ENCODE results near the gene TBX20.
"Not testable (repeated sequence)": the region's sequence is repeated elsewhere in the genome, so short reads cannot be mapped to it uniquely, and the experiment has no call there.

TBX20 gene

GRCh38 chr7:35255443-35256255 lies 1.7 kb upstream of the TBX20 start:
- DNase-seq (ENCODE audit: low read depth in 2 of 2), result no peak

DNA sequence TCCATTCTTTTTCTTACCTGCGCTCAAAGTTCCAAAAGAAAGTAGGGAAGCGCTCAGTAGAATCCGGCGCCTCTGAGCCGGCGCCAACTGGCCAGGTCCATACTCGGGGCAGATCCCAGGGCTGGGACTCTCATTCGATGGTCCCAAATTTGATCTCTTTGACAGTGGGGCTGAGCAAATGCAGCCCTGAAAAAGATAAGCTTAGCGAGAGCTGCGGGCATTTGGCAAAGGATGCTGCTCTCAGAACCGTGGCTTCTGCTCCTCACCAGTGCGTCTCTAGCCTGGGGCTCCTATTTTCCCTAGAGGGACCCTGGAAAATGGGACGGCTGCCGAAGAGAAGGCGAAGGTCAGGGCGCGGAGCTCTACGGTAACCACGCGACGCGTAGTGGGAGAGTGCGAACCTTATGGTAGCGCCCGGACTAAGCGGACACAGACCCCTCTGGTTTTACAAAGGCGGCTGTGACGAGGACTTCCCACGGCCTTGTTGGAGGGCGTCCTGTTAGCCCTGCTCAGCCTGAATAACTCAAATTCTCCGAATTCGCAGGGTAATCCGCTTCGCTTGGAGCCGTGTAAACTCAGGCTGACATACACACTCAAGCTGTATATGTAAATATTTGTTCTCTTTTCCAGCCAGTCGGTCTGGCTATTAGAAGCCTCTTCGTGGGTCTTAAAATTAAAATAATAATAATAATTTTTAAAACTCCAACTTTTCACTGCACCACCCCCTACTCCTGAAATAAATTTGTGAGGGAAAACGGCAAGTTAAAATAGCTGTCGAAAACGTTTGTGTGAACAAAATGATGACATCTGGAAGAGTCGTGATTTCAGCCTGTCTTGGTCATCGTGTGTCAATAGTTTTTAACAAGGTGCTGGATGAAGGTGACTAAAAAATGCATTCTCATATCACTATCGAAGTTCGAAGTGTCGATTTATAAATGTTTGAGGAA lies 869 bp upstream of the TBX20 start:
- DNase-seq (ENCODE audit: low read depth in 2 of 2), result no peak

DNA sequence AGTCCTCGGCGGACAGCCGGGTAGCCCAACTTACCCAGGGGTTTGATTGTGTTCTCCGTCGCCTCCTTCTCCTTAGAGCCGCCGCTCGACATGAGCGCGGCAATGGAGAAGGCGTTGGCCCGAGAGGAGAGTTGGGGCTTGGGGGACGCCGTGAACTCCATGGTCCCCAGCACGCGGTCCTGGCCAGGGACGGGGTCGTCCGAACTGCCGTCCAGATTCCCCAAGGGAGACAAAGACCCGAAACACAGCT lies 515 bp downstream of the TBX20 start:
- no peak for DNase-seq (ENCODE audit: low read depth in 2 of 2)

GRCh38 chr7:35252612-35253459 lies 1.1 kb downstream of the TBX20 start:
- DNase-seq (ENCODE audit: low read depth in 2 of 2), result no peak

DNA sequence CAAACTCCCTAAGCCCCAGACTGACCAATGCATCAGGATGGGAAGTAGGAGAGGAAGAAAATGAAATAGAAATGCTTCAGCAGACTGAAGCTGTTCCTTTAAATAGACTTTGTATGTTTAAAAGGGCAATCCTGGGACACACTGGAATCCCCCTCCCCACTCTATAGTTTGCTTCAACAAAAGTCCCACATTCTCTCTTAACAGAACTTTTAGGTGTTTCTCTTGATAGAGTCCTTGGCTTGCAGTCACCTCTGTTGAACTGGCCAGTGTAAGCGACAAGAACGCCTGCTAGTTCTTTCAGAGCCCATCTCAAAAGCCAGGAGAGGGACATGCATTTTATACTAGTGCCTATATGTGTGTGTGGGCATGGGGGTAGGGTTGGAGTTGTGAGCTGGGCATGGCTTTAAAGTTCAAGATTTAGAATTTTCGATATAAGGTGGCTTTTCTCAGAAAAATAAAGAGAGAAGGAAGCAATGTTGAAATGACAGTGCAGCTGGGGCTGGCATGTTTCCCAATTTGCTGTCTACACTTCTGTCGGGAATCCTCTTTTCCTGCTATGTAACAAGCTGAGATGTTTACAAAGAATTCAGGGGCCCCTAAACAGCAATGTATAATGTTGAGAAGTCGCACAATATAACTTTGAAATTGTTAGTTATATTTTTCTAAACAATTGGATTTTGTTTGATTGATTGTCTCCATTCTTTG lies 2.1 kb downstream of the TBX20 start:
- DNase-seq (ENCODE audit: low read depth in 2 of 2), result no peak

DNA sequence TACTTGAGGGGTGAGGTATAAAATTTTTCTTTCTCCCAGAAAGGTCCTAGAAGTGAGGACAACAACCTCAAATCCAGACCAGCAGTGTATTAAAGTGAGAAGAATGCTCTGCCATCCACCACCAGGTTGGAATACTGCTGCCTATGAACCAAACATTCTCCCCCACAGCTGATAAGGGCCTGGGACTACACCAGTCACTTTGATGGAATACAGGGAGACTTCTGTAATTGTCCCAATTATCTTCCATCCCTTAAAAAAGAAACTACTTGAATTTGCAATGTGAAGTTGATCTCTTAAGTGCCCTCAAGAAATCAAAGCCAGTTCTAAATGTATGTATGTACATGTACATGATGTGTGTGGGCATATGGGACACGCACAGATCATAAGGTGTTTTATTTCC lies 3.0 kb downstream of the TBX20 start:
- no peak for DNase-seq (ENCODE audit: low read depth in 2 of 2)

DNA sequence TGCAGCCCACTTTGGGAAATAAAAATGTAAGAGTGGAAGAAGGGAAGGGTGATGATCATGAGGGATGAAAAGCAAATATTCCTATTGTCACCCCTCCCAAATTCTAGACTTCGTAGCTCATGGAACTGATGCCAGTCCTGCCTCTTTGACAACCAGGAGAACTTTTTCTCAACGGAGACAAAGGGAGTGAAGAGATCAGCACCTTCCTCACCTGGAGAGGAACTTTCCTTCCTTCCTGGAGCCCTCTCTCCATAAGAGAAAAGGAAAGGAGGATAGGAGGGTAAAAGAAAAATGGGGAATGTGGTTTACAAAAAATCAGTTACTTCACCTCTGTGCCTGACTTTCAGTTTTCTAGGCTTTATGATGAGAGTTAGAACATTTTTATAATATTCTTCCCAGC lies 3.4 kb downstream of the TBX20 start:
- DNase-seq (ENCODE audit: low read depth in 2 of 2), result no peak

GRCh38 chr7:35249537-35249907 lies 4.4 kb downstream of the TBX20 start:
- no peak for DNase-seq (ENCODE audit: low read depth in 2 of 2)

DNA sequence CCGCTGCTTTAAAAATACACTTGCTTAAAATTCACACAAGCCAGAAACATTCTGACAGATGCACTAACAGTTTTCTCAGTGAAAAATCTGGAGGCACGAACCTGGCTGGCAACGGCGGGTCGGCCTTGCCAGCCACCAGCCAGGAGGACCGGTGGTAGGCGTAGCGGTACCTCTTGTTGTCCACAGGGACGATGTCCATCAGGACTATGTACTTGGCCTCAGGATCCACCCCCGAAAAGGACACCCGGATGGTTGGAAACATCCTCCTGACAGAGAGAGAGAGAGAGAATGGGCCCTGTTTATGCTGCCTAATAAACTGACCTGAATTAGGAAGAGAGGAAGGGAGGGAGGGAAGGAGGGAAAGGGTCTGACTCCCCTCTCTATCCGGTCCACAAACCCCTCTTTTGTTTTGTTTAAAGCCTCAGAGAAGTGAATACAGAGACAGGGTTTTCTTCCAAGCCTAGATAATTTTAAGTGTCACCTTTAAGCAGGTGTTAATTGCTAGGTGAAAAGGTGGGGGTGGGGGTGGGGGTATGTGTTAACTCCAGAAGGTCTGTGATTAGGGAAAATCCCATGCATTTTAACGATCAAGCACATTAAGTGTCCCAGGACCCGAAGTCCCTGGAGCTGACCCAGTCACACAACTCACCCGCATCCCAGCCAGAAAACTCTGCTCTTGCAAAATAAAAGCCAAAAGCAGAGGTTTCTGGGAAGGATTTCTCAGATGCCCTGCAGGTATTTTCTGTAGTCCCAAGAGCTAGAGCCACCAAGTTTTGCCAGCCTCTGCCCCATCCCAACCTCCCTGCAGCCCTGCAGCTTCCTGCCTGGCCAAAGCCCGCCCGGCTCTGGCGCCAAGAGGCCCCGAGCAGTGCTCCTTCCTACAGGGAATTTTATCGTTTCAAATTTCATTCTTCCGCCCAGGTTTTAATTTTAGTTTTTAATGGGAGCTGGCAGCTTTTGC lies 5.0 kb downstream of the TBX20 start:
- DNase-seq (ENCODE audit: low read depth in 2 of 2), result no peak

DNA sequence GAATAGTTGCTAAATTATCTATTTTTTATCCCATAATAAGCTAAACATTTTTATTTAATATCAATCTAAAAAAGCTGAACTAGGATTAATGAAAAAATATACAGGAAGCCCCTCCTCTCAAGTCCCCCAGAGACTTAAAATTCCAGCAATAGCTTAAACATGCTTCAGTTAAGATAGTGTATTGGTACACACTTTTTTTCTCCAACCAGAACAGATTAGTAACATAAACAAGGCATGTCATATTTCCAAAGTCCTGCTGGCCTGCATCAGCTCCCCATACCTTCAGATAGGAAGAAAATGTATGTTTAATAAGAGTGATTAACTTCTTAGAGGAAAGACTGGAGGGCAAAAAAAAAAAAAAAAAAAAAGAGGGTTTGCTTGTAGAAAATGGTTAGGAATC lies 7.1 kb downstream of the TBX20 start:
- no peak for DNase-seq (ENCODE audit: low read depth in 2 of 2)

DNA sequence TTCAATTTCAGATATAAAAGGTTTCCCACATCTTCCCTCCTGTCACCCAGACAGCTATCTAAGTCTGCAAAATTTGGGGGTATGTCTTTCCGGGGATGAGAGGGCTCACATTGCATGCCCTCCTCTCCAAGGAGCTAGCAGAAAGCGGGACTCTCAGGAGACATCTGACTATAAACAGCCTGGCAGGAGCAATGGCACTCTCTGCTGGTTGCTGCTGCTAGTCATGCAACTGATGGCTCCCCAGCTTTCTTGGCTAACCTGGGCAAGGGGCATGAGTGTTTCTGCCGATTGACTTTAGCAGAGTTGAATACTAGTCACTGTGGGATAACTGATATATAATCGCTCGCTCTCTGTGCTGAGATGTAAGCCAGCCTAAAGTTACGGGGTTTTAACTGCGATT lies 12.0 kb downstream of the TBX20 start:
- no peak for DNase-seq (ENCODE audit: low read depth in 2 of 2)

DNA sequence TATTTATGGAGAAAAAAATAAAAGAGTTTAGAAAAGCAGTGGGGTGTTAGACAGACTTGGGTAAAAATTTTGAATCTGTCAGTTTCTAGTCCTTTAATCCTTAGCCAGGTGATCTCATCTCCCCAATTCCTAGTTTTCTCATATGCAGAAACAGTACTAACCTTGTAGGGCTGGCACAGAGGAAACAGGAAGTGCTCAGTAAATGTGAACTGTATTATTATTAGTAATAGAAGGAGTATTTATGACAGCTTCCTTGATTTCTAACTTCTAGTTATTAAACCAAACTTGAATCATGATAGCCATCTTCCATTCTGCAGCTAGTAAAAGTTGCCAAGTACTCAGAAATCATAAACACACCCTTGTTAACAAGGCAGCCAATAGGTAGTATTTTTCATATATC lies 12.5 kb downstream of the TBX20 start:
- no peak for DNase-seq (ENCODE audit: low read depth in 2 of 2)

DNA sequence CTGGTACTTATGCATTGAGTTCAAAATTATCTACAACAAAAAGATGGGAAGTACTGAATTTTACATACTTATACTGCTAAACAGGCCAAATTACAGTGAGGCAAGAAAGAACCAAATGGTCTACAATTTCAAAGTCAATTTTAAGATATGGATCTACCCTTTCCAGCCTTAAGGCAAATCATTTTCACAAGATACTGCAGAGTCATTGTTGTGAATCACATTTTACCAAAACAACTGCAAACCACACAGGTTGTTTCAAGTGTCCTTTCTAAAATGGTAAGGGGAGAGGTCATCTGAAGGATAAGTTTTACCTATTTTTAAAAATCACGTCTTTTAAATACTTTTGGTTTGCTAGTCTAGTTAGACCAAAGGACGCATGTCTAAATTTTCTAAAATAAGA lies 12.9 kb downstream of the TBX20 start:
- DNase-seq (ENCODE audit: low read depth in 2 of 2), result not testable (repeated sequence)

DNA sequence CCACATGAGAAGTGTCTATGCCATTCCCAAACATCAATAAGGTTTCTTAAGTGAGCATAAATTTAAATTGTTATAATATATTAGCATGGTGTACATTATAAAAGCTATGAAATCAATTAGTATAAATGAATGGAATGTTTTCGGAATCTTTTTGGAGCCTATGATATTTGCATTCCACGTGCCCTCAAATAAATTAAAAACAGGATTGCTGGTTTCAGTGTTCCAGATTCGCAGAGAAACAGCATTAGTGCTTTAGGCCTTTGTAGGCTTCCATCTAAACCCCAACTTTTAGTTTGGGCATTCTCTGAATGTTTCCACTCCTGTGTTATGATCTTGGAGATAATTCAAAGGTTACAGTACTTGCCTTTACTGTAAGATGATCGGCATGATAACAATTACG lies 15.4 kb downstream of the TBX20 start:
- DNase-seq (ENCODE audit: low read depth in 2 of 2), result not testable (repeated sequence)

GRCh38 chr7:35232994-35233393 lies 20.9 kb downstream of the TBX20 start:
- no peak for DNase-seq (ENCODE audit: low read depth in 2 of 2)

DNA sequence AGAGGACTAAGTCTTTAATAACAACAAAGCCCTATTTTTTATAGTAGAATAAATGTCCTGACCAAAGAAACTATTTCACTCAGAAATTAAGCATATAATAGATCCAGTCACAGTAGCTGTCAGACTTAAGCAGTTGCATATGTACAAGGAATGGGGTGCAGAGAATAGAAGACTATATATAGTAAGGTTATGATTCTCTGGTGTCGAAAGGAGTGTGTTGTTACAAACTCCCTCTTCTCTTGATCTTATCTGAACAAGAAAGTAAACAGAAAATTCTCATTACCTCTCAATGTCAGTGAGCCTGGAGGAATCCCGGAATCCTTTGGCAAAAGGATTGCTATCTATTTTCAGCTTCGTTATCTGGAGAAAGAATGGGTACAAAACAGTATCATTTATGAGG lies 22.7 kb downstream of the TBX20 start:
- not testable (repeated sequence) for DNase-seq (ENCODE audit: low read depth in 2 of 2)

- not testable (repeated sequence) for DNase-seq (ENCODE audit: low read depth in 2 of 2)
Observed at GRCh38 chr7:35229116-35229780, 24.7 kb downstream of the TBX20 start.

DNA sequence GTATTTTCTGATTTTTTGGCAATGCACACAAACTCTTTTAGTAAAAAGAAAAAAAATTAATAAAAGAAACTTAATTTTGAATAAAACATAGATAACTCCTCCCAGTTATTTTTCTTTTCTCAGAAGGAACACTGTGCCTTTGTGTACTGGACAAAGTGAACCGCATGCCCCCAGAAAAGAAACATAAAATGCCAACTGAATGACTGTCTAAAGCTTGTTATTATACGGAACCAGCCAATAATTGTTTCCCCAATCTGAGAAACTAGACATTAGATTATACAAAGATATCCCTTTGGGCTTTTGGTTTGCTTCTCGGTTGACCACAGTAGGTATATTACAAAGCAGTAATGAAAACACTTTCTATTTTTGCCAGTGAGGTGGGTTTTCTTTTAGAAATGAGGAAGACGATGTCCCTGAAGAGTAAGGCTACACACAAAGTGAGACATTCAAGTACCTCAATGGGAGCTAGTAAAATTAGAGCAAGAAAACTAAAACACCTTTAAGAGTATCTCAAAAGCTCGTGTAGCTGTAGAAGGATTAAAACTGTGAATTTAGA lies 25.3 kb downstream of the TBX20 start:
- DNase-seq (ENCODE audit: low read depth in 2 of 2), result not testable (repeated sequence)

DNA sequence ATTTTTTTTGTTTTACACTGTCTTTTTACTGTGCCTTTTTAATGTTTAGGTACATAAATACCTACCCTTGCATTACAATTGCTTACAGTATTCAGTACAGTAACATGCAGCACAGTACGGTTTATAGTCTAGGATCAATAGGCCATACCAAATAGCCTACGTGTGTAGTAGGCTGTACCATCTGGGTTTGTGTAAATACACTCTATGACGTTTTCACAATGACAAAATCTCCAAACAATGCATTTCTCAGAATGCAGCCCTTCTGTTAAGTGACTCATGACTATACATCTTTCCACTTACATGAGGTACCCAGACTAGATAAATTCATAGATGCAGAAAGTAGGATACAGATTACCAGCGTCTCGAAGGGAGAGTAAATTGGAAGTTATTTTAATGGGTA lies 26.5 kb downstream of the TBX20 start:
- not testable (repeated sequence) for DNase-seq (ENCODE audit: low read depth in 2 of 2)

GRCh38 chr7:35222445-35222844 lies 31.5 kb downstream of the TBX20 start:
- DNase-seq (ENCODE audit: low read depth in 2 of 2), result not testable (repeated sequence)
